ENCODE measurements around the gene CD74. TPM values are rescaled to one million over a fixed set of nuclear protein-coding genes. Genes with fewer than 3 reads are reported as not detected.

Gene CD74
- total RNA-seq, 2 donors from 2014 or later: 477 to 721 TPM

Other genes with a start within 250 kb of the CD74 start
- gene CDX1, start 246.1 kb downstream of the CD74 start, total RNA-seq: not detected
- gene SLC6A7, start 222.8 kb downstream of the CD74 start, total RNA-seq: not detected
- gene CAMK2A, start 123.1 kb downstream of the CD74 start, total RNA-seq: not detected
- gene ARSI, start 110.0 kb downstream of the CD74 start, total RNA-seq: not detected
- 10 to 100 TPM; 49.2 to 57.3 TPM for gene TCOF1, start 55.2 kb downstream of the CD74 start, total RNA-seq
- 1,000 to 10,000 TPM; 3,455 to 4,953 TPM for gene RPS14, start 36.8 kb upstream of the CD74 start, total RNA-seq
- 10 to 100 TPM in 1 of 2 donors, 1 to 10 TPM in 1; 2.2 to 13.7 TPM for gene NDST1, start 95.2 kb upstream of the CD74 start, total RNA-seq
- 1 to 10 TPM in 1 of 2 donors, not detected in 1; 1.5 TPM for gene SYNPO, start 227.8 kb upstream of the CD74 start, total RNA-seq
- gene MYOZ3, start 248.3 kb upstream of the CD74 start, total RNA-seq: not detected